ENCODE measurements around the gene SRL.

SRL gene

DNA sequence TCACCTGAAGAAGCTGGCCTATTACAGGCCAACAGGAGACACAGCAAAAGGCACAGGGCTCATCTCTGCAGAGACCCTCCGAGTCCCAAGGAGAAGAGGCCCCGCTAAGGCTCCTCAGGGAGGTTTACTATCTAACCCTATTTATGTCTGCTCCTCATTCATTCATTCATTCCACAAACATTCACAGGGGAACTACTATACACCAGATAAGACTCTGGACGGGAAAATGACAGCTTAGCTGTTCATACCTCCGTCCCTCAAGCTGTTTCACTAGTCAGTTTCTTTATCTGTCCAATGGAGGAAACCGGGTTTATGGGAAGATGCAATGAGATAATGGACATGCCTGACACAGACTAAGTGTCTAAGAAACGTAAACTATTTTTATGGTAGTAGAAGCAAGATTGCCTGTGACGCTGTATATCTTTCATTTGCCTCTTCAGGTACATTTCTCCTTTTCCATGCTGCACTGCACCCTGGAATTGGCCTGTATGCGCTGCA lies 62.1 kb downstream of the SRL start:
- H3K27ac ChIP-seq, result no peak overlapping the region
- H3K36me3 ChIP-seq (ENCODE audit: insufficient read depth, low read length), result no peaks in the 10 kb centered on the region
- no peaks in the 10 kb centered on the region for H3K9me3 ChIP-seq (ENCODE audit: low read depth, low read length)
- no peak overlapping the region for H3K4me3 ChIP-seq
- no peak for TF ChIP-seq EZH2 (IDR thresholded peaks at IDR 0.05)
- no peak for TF ChIP-seq POLR2AphosphoS5 (IDR thresholded peaks at IDR 0.05; ENCODE audit: borderline replicate concordance, low read depth, low read length)
- no peak for TF ChIP-seq FOXP2 (optimal IDR thresholded peaks at IDR 0.05; ENCODE audit: control extremely low read depth, extremely low read length, insufficient read depth)
- DNase-seq (ENCODE audit: low read depth, low spot score), result no peak
- H3K9ac ChIP-seq (ENCODE audit: insufficient read length), result no peak overlapping the region

DNA sequence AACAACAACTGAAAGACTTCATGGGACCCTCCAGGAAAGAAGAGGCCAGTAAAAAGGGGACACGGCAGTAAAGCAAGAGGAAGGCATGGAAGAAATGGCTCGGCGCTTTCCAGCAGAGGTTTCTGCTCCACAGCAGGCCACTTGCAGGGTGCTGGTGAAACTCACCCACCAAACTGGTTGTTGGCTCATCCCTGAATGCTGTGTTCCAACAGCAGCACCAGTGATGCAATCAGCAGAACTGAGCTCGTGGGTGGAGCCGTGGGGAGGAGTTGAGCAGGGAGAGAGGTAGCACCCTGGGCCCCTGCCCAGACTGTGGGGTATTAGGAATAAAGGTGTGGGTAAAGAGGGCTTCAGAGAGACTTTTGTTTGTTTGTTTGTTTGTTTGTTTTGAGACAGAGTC lies 62.9 kb downstream of the SRL start:
- Histone ChIP-seq H3K4me3 (no peak overlapping the region), H3K9ac (ENCODE audit: insufficient read length) (no peak overlapping the region), H3K27ac (no peak overlapping the region), H3K36me3 (ENCODE audit: insufficient read depth, low read length) (no peaks in the 10 kb centered on the region), H3K9me3 (ENCODE audit: low read depth, low read length) (no peaks in the 10 kb centered on the region)
- no peak for DNase-seq (ENCODE audit: low read depth, low spot score)
- TF ChIP-seq FOXP2 (optimal IDR thresholded peaks at IDR 0.05; ENCODE audit: control extremely low read depth, extremely low read length, insufficient read depth) (no peak), EZH2 (IDR thresholded peaks at IDR 0.05) (no peak), POLR2AphosphoS5 (IDR thresholded peaks at IDR 0.05; ENCODE audit: borderline replicate concordance, low read depth, low read length) (no peak)

DNA sequence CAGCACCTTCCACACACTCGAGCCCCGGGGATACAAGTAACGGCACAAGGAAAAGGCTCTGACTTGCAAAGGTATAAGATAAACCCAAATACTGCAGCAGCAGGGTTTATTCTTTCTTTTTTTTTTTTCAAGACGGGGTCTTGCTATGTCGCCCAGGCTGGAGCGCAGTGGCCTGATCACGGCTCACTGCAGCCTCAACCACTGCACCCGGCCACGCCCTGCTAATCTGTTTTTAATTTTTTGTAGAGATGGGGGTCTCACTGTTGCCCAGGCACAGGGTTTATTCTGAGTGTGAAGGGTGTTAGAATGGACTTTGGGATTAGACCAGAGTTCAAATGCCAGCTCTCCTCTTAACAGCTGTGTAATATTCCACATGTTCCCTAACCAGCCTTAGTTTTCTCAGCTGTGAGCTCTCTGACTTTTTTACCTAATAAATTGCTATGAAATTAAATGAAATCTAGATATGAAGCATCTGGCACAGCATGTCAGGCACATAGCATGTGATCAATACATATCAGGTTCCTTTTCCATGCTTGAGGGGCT lies 63.3 kb downstream of the SRL start:
- TF ChIP-seq POLR2AphosphoS5 (IDR thresholded peaks at IDR 0.05; ENCODE audit: borderline replicate concordance, low read depth, low read length) (no peak), EZH2 (IDR thresholded peaks at IDR 0.05) (no peak), FOXP2 (optimal IDR thresholded peaks at IDR 0.05; ENCODE audit: control extremely low read depth, extremely low read length, insufficient read depth) (no peak)
- Histone ChIP-seq H3K9ac (ENCODE audit: insufficient read length) (no peak overlapping the region), H3K9me3 (ENCODE audit: low read depth, low read length) (no peaks in the 10 kb centered on the region), H3K27ac (no peak overlapping the region), H3K36me3 (ENCODE audit: insufficient read depth, low read length) (no peaks in the 10 kb centered on the region), H3K4me3 (no peak overlapping the region)
- no peak for DNase-seq (ENCODE audit: low read depth, low spot score)

DNA sequence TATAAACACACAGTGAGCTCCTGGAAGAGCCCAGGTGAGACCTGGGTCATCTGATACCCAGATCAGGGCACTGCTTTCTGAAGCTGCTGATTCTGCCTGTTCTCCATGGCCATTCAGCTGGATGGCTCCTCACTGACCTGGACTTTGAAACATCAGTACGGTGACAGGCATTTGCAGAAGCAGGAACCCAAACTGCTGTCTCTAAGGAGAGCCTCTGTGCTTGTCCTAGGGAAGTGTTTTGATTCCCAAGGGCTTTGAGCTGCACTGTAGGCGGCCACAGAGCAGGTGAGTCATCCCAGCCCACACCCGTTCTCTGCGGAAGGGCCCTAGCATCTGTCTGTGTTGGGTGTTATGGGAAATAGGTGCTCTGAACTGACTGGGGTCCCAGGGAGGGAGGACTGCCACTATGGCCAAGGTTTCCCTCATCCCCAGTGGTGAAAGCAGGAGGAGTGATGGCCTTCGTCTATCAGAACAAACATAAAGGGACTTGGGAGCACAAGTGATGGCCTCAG lies 64.9 kb downstream of the SRL start:
- Histone ChIP-seq H3K4me3 (no peak overlapping the region), H3K27ac (no peak overlapping the region), H3K36me3 (ENCODE audit: insufficient read depth, low read length) (no peaks in the 10 kb centered on the region), H3K9me3 (ENCODE audit: low read depth, low read length) (no peaks in the 10 kb centered on the region), H3K9ac (ENCODE audit: insufficient read length) (no peak overlapping the region)
- no peak for TF ChIP-seq EZH2 (IDR thresholded peaks at IDR 0.05)
- no peak for TF ChIP-seq POLR2AphosphoS5 (IDR thresholded peaks at IDR 0.05; ENCODE audit: borderline replicate concordance, low read depth, low read length)
- TF ChIP-seq FOXP2 (optimal IDR thresholded peaks at IDR 0.05; ENCODE audit: control extremely low read depth, extremely low read length, insufficient read depth), result no peak
- DNase-seq (ENCODE audit: low read depth, low spot score), result no peak

DNA sequence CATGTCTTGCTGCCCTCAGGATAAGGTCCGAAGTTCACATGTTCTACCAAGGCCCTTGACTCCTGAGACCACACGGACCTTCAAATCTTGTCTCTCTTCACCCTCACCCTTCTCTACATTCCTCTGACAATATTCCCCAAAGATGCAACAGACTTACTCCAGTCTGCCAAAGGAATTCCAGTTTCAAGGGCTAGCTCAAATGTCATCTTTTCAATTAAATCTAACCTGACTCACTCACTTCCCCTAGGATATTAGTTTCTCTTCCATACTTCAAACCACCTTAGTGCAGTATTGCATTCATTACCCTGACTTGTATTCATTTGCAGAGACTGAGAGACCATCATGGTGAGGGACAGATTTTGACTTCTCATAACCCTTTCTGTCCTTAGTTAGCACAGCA lies 66.0 kb downstream of the SRL start:
- H3K27ac ChIP-seq, result no peak overlapping the region
- no peak for TF ChIP-seq EZH2 (IDR thresholded peaks at IDR 0.05)
- TF ChIP-seq POLR2AphosphoS5 (IDR thresholded peaks at IDR 0.05; ENCODE audit: borderline replicate concordance, low read depth, low read length), result no peak
- TF ChIP-seq FOXP2 (optimal IDR thresholded peaks at IDR 0.05; ENCODE audit: control extremely low read depth, extremely low read length, insufficient read depth), result no peak
- DNase-seq (ENCODE audit: low read depth, low spot score), result no peak
- no peaks in the 10 kb centered on the region for H3K9me3 ChIP-seq (ENCODE audit: low read depth, low read length)
- no peak overlapping the region for H3K4me3 ChIP-seq
- H3K36me3 ChIP-seq (ENCODE audit: insufficient read depth, low read length), result no peaks in the 10 kb centered on the region
- H3K9ac ChIP-seq (ENCODE audit: insufficient read length), result no peak overlapping the region

DNA sequence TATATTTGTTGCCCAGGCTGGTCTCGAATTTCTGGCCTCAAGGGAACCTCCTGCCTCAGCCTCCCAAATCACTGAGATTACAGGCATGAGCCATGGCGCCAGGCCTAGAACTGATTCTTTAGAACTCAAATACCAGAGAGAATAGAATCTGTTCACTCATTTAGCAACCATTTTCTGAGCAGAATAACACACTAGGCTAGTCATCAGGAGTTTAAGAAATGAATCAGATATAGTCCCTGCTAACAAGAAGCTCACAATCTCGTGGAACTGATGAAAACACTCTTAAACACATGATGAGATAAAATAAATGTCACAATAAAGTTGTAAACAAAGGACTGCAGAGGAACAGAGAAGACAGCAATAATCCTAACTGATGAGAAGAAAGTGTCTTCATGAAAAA lies 69.8 kb downstream of the SRL start:
- Histone ChIP-seq H3K36me3 (ENCODE audit: insufficient read depth, low read length) (no peaks in the 10 kb centered on the region), H3K27ac (no peak overlapping the region), H3K9me3 (ENCODE audit: low read depth, low read length) (no peaks in the 10 kb centered on the region), H3K9ac (ENCODE audit: insufficient read length) (no peak overlapping the region), H3K4me3 (no peak overlapping the region)
- no peak for TF ChIP-seq FOXP2 (optimal IDR thresholded peaks at IDR 0.05; ENCODE audit: control extremely low read depth, extremely low read length, insufficient read depth)
- no peak for TF ChIP-seq EZH2 (IDR thresholded peaks at IDR 0.05)
- TF ChIP-seq POLR2AphosphoS5 (IDR thresholded peaks at IDR 0.05; ENCODE audit: borderline replicate concordance, low read depth, low read length), result no peak
- no peak for DNase-seq (ENCODE audit: low read depth, low spot score)

DNA sequence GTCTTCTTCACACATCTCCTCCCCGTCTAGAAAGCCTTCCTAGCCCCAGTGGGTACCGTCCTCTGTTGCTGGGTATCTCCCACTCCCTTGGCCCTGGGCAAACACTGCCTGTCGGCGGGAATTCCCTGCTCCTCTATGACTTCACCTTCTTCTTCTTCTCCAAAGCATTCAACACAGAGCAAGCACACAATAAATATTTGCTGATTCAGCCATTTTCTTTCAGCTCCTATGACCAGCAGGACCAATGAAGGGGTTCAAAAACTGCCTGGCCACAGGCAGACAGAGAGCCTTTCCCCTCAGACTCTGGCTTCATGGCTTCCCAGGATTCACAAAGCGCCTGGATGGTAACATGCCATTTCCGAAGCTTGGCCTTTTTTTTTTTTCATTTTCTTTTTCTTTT lies 72.5 kb downstream of the SRL start:
- TF ChIP-seq FOXP2 (optimal IDR thresholded peaks at IDR 0.05; ENCODE audit: control extremely low read depth, extremely low read length, insufficient read depth) (no peak), EZH2 (IDR thresholded peaks at IDR 0.05) (no peak), POLR2AphosphoS5 (IDR thresholded peaks at IDR 0.05; ENCODE audit: borderline replicate concordance, low read depth, low read length) (no peak)
- Histone ChIP-seq H3K9ac (ENCODE audit: insufficient read length) (no peak overlapping the region), H3K9me3 (ENCODE audit: low read depth, low read length) (no peaks in the 10 kb centered on the region), H3K27ac (no peak overlapping the region), H3K36me3 (ENCODE audit: insufficient read depth, low read length) (no peaks in the 10 kb centered on the region), H3K4me3 (no peak overlapping the region)
- DNase-seq (ENCODE audit: low read depth, low spot score), result no peak

DNA sequence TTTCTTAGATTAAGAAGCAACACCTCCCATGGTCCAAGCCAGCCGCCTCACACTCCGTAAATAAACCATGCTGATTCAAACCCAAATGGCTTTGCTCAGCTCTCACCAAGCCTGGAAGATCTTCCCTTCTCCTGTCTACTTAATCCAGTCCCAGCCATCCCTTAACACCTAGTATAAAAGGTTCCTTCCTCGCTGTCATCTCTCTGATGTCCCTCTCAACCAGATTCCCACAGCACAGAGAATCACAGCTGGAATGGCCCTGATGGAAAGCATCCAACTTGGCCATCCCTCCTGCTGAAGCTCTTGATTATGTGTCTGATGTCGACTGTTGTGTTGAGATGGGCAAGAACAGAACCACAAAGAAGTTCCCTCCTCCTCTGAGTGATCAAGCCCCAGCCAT lies 75.1 kb downstream of the SRL start:
- Histone ChIP-seq H3K4me3 (no peak overlapping the region), H3K9ac (ENCODE audit: insufficient read length) (no peak overlapping the region), H3K36me3 (ENCODE audit: insufficient read depth, low read length) (no peaks in the 10 kb centered on the region), H3K9me3 (ENCODE audit: low read depth, low read length) (no peaks in the 10 kb centered on the region), H3K27ac (no peak overlapping the region)
- DNase-seq (ENCODE audit: low read depth, low spot score), result no peak
- TF ChIP-seq POLR2AphosphoS5 (IDR thresholded peaks at IDR 0.05; ENCODE audit: borderline replicate concordance, low read depth, low read length), result no peak
- no peak for TF ChIP-seq FOXP2 (optimal IDR thresholded peaks at IDR 0.05; ENCODE audit: control extremely low read depth, extremely low read length, insufficient read depth)
- no peak for TF ChIP-seq EZH2 (IDR thresholded peaks at IDR 0.05)
